HFF-Myc (cell line): ENCODE results near the gene ANKS1B.

Experiments used
- DNase-seq: peaks from one replicate; pipeline ENCODE4 v3.0.0-alpha.2; 2011; ENCODE audit warnings: low read depth; ENCODE audit errors: extremely low read depth
- H3K4me3 ChIP-seq: replicated peaks from 2 replicates; pipeline ENCODE4 v1.5.1; 2011; ENCODE audit warnings: low read depth, mild to moderate bottlenecking, control low read depth, low read length
- CTCF ChIP-seq: IDR thresholded peaks from 2 replicates; pipeline ENCODE4 v1.5.1; 2012; ENCODE audit warnings: mild to moderate bottlenecking, low read depth, low read length, control low read depth; ENCODE audit errors: missing control alignments

ANKS1B gene

GRCh38 chr12:99130808-99131553, 853.8 kb downstream of the ANKS1B start:
- no peak for TF ChIP-seq CTCF
- DNase-seq = no peak
- no peak overlapping the region for H3K4me3 ChIP-seq

GRCh38 chr12:99128246-99128802, 856.4 kb downstream of the ANKS1B start:
- no peak overlapping the region for H3K4me3 ChIP-seq
- TF ChIP-seq CTCF = no peak
- DNase-seq = no peak

- no peak for DNase-seq
- H3K4me3 ChIP-seq = no peak overlapping the region
- TF ChIP-seq CTCF = no peak
Measured at GRCh38 chr12:99122959-99123358, 861.8 kb downstream of the ANKS1B start.

- no peak for TF ChIP-seq CTCF
- H3K4me3 ChIP-seq = no peak overlapping the region
- no peak for DNase-seq
Measured at GRCh38 chr12:99122496-99122895, 862.2 kb downstream of the ANKS1B start.

- H3K4me3 ChIP-seq = no peak overlapping the region
- TF ChIP-seq CTCF = no peak
- DNase-seq = no peak
Measured at GRCh38 chr12:99121546-99121945, 863.2 kb downstream of the ANKS1B start.

- no peak for TF ChIP-seq CTCF
- DNase-seq = no peak
- H3K4me3 ChIP-seq = no peak overlapping the region
Measured at GRCh38 chr12:99119943-99120342, 864.8 kb downstream of the ANKS1B start.
